ENCODE measurements around the gene CTTNBP2.

The CTTNBP2 gene

GRCh38 chr7:117825132-117825531 lies 48.1 kb downstream of the CTTNBP2 start:
- intact Hi-C loops (cut with micrococcal nuclease) = no loop called here
- Mint-ChIP-seq H3K27ac (no peak overlapping the region), H3K4me1 (ENCODE audit: low read depth) (peaks cover 15% of the 10 kb centered on the region), H3K27me3 (no peaks in the 10 kb centered on the region), H3K36me3 (ENCODE audit: low read depth) (peaks cover 35% of the 10 kb centered on the region), H3K4me3 (no peak overlapping the region), H3K9me3 (no peaks in the 10 kb centered on the region)

GRCh38 chr7:117824592-117824991 lies 48.6 kb downstream of the CTTNBP2 start:
- H3K4me3 Mint-ChIP-seq = no peak overlapping the region

DNA sequence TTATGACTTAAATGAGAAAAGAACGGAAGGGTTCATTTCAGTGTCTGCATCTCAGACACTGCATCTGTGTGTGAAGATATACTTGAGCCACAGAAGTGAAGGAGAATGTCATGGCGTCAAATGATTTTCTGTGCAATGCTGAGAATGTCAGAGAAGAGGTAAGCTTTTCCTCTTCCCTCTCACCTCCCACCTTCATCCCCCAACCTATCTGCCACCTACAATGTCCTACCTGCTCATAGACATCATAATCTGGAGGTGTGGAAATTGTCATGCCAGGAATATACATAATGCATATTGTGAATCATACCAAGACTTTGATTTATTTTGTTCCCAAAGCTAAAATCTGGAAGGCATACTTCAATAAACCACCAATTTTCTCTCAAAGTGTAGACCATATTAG lies 53.7 kb downstream of the CTTNBP2 start:
- intact Hi-C loops (cut with micrococcal nuclease) = no loop called here
- no peaks in the 10 kb centered on the region for H3K9me3 Mint-ChIP-seq
- no peak overlapping the region for H3K4me3 Mint-ChIP-seq
- H3K27me3 Mint-ChIP-seq = no peaks in the 10 kb centered on the region
- H3K4me1 Mint-ChIP-seq (ENCODE audit: low read depth) = peaks cover 26% of the 10 kb centered on the region
- peaks cover 31% of the 10 kb centered on the region for H3K36me3 Mint-ChIP-seq (ENCODE audit: low read depth)
- peak overlapping the region; percentile 3 for H3K27ac Mint-ChIP-seq

More at GRCh38 chr7:117824592-117824991, 48.6 kb downstream of the CTTNBP2 start:
- H3K27ac Mint-ChIP-seq = no peak overlapping the region
- no peaks in the 10 kb centered on the region for H3K27me3 Mint-ChIP-seq
- no peaks in the 10 kb centered on the region for H3K9me3 Mint-ChIP-seq
- peaks cover 15% of the 10 kb centered on the region for H3K4me1 Mint-ChIP-seq (ENCODE audit: low read depth)
- H3K36me3 Mint-ChIP-seq (ENCODE audit: low read depth) = peaks cover 40% of the 10 kb centered on the region
- intact Hi-C loops (cut with micrococcal nuclease) = no loop called here

- Mint-ChIP-seq H3K27ac (peak overlapping the region; percentile 3), H3K4me1 (ENCODE audit: low read depth) (peaks cover 26% of the 10 kb centered on the region), H3K9me3 (no peaks in the 10 kb centered on the region), H3K27me3 (no peaks in the 10 kb centered on the region), H3K4me3 (no peak overlapping the region), H3K36me3 (ENCODE audit: low read depth) (peaks cover 26% of the 10 kb centered on the region)
- intact Hi-C loops (cut with micrococcal nuclease) = no loop called here
Measured at GRCh38 chr7:117818232-117818631, 55.0 kb downstream of the CTTNBP2 start.

GRCh38 chr7:117816727-117817126 lies 56.5 kb downstream of the CTTNBP2 start:
- Mint-ChIP-seq H3K9me3 (no peaks in the 10 kb centered on the region), H3K4me1 (ENCODE audit: low read depth) (peaks cover 26% of the 10 kb centered on the region), H3K27me3 (no peaks in the 10 kb centered on the region), H3K36me3 (ENCODE audit: low read depth) (peaks cover 26% of the 10 kb centered on the region), H3K27ac (peak overlapping the region; percentile 54), H3K4me3 (no peak overlapping the region)
- intact Hi-C loops (cut with micrococcal nuclease) = no loop called here

GRCh38 chr7:117811696-117812095 lies 61.5 kb downstream of the CTTNBP2 start:
- H3K36me3 Mint-ChIP-seq (ENCODE audit: low read depth) = peaks cover 52% of the 10 kb centered on the region
- H3K4me1 Mint-ChIP-seq (ENCODE audit: low read depth) = peaks cover 19% of the 10 kb centered on the region
- H3K27ac Mint-ChIP-seq = no peak overlapping the region
- no peaks in the 10 kb centered on the region for H3K9me3 Mint-ChIP-seq
- H3K4me3 Mint-ChIP-seq = no peak overlapping the region
- H3K27me3 Mint-ChIP-seq = no peaks in the 10 kb centered on the region
- intact Hi-C loops (cut with micrococcal nuclease) = no loop called here

- H3K4me1 Mint-ChIP-seq (ENCODE audit: low read depth) = peaks cover 17% of the 10 kb centered on the region
- H3K27me3 Mint-ChIP-seq = no peaks in the 10 kb centered on the region
- no peak overlapping the region for H3K27ac Mint-ChIP-seq
- no peak overlapping the region for H3K4me3 Mint-ChIP-seq
- intact Hi-C loops (cut with micrococcal nuclease) = no loop called here
- H3K9me3 Mint-ChIP-seq = no peaks in the 10 kb centered on the region
- H3K36me3 Mint-ChIP-seq (ENCODE audit: low read depth) = peaks cover 52% of the 10 kb centered on the region
Measured at GRCh38 chr7:117810642-117811512, 62.4 kb downstream of the CTTNBP2 start.

GRCh38 chr7:117809958-117810357 lies 63.3 kb downstream of the CTTNBP2 start:
- H3K27me3 Mint-ChIP-seq = no peaks in the 10 kb centered on the region
- no peaks in the 10 kb centered on the region for H3K9me3 Mint-ChIP-seq
- intact Hi-C loops (cut with micrococcal nuclease) = loop anchor here (2.0 kb wide), 1 partner anchor 15 kb away; no protein-coding TSS in a partner anchor
- no peak overlapping the region for H3K27ac Mint-ChIP-seq
- H3K4me3 Mint-ChIP-seq = no peak overlapping the region
- peaks cover 16% of the 10 kb centered on the region for H3K4me1 Mint-ChIP-seq (ENCODE audit: low read depth)
- peaks cover 60% of the 10 kb centered on the region for H3K36me3 Mint-ChIP-seq (ENCODE audit: low read depth)

GRCh38 chr7:117808910-117809705 lies 64.1 kb downstream of the CTTNBP2 start:
- intact Hi-C loops (cut with micrococcal nuclease) = loop anchor here (2.0 kb wide), 1 partner anchor 14 kb away; no protein-coding TSS in a partner anchor
- H3K27me3 Mint-ChIP-seq = peaks cover 2% of the 10 kb centered on the region
- H3K9me3 Mint-ChIP-seq = no peaks in the 10 kb centered on the region
- H3K4me1 Mint-ChIP-seq (ENCODE audit: low read depth) = peaks cover 16% of the 10 kb centered on the region
- H3K36me3 Mint-ChIP-seq (ENCODE audit: low read depth) = peaks cover 67% of the 10 kb centered on the region
- no peak overlapping the region for H3K4me3 Mint-ChIP-seq
- no peak overlapping the region for H3K27ac Mint-ChIP-seq

- Mint-ChIP-seq H3K4me3 (no peak overlapping the region), H3K9me3 (no peaks in the 10 kb centered on the region), H3K27ac (peak overlapping the region; percentile 32), H3K4me1 (ENCODE audit: low read depth) (peaks cover 16% of the 10 kb centered on the region), H3K36me3 (ENCODE audit: low read depth) (peaks cover 69% of the 10 kb centered on the region), H3K27me3 (peaks cover 2% of the 10 kb centered on the region)
- intact Hi-C loops (cut with micrococcal nuclease) = loop anchor here (2.0 kb wide), 1 partner anchor 14 kb away; no protein-coding TSS in a partner anchor
Measured at GRCh38 chr7:117808341-117808757, 64.9 kb downstream of the CTTNBP2 start.

DNA sequence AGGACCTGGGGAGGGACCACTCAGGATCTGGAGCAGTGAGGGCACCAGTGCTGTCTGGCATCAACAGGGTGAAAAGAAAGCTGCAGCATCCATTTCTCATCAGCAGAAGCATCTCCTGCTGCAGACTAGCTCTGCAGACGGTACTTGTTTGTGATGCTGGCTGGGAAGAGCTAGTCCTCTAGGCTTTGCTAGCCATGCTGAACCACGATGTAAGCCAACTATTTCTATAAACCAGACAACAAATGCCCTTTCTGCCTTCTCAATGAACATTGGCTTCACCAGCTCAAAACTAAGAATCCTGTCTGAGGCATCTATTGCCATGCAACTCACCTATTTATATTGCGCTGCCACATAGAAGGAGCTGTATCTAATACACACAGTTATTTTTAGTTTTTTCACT lies 65.6 kb downstream of the CTTNBP2 start:
- H3K27me3 Mint-ChIP-seq = peaks cover 2% of the 10 kb centered on the region
- H3K4me1 Mint-ChIP-seq (ENCODE audit: low read depth) = peaks cover 16% of the 10 kb centered on the region
- no peak overlapping the region for H3K27ac Mint-ChIP-seq
- H3K4me3 Mint-ChIP-seq = no peak overlapping the region
- no peaks in the 10 kb centered on the region for H3K9me3 Mint-ChIP-seq
- intact Hi-C loops (cut with micrococcal nuclease) = loop anchor here (2.0 kb wide), 1 partner anchor 13 kb away; no protein-coding TSS in a partner anchor
- peaks cover 73% of the 10 kb centered on the region for H3K36me3 Mint-ChIP-seq (ENCODE audit: low read depth)

DNA sequence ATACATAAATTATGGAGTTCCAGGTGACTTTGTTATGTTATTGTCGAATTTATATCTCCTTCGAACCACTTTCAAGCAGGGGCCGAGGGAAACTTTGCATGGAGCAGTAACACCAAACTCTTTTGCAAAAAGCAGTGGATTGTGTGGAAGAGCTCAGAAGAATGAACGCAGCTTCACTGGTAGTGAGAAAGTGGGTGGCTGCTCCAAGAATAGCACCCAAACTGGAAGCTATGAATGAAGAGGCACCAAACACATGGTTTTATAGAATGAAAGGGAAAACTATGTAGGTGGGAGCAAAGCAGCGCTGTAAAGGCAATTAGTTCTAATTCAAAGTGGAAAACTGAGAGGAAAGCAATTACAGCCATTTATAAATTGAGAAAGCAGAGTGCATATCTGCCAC lies 67.2 kb downstream of the CTTNBP2 start:
- Mint-ChIP-seq H3K9me3 (no peaks in the 10 kb centered on the region), H3K27me3 (peaks cover 2% of the 10 kb centered on the region), H3K4me1 (ENCODE audit: low read depth) (peaks cover 21% of the 10 kb centered on the region), H3K36me3 (ENCODE audit: low read depth) (peaks cover 73% of the 10 kb centered on the region), H3K27ac (no peak overlapping the region), H3K4me3 (no peak overlapping the region)
- intact Hi-C loops (cut with micrococcal nuclease) = no loop called here

GRCh38 chr7:117805241-117805640 lies 68.0 kb downstream of the CTTNBP2 start:
- Mint-ChIP-seq H3K4me1 (ENCODE audit: low read depth) (peaks cover 24% of the 10 kb centered on the region), H3K27ac (no peak overlapping the region), H3K9me3 (no peaks in the 10 kb centered on the region), H3K36me3 (ENCODE audit: low read depth) (peaks cover 67% of the 10 kb centered on the region), H3K27me3 (peaks cover 2% of the 10 kb centered on the region), H3K4me3 (no peak overlapping the region)
- intact Hi-C loops (cut with micrococcal nuclease) = no loop called here

DNA sequence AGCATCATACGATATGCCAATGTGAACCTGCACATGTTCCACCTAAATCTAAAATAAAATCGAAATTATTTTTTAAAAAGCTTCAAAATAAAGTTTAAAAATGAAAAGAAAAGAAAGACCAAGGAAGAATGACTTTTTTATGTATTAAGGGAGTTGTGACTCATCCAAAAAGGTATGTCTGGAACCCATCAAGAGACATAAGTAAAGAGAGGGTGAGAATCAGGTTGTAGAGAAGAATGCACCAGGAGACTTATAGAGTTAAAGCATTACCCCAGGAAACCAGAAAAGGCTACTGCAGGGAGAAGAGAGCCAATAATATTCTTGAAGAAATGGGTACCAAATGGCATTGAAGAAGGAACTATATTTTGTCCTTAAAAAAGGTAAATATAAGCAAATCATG lies 69.8 kb downstream of the CTTNBP2 start:
- Mint-ChIP-seq H3K4me1 (ENCODE audit: low read depth) (peaks cover 23% of the 10 kb centered on the region), H3K36me3 (ENCODE audit: low read depth) (peaks cover 54% of the 10 kb centered on the region), H3K9me3 (no peaks in the 10 kb centered on the region), H3K27me3 (peaks cover 2% of the 10 kb centered on the region), H3K4me3 (no peak overlapping the region), H3K27ac (no peak overlapping the region)
- intact Hi-C loops (cut with micrococcal nuclease) = loop anchor here (5.0 kb wide), 1 partner anchor 51 kb away; no protein-coding TSS in a partner anchor
